Ishikawa (cell line): Measurements from ENCODE around the gene BCCIP.

ENCODE experiments used
- CEBPB ChIP-seq: IDR thresholded peaks from 2 replicates; pipeline ENCODE4 v1.6.1; 2012
- CREB1 ChIP-seq: IDR thresholded peaks from 2 replicates; pipeline ENCODE4 v1.6.1; 2012; ENCODE audit warnings: low read depth
- EGR1 ChIP-seq: IDR thresholded peaks from 2 replicates; pipeline ENCODE4 v1.6.1; 2012
- EP300 ChIP-seq: IDR thresholded peaks from 2 replicates; pipeline ENCODE4 v1.6.1; 2012; ENCODE audit warnings: borderline replicate concordance
- MAX ChIP-seq: IDR thresholded peaks from 2 replicates; pipeline ENCODE4 v1.6.1; 2012
- NFIC ChIP-seq: IDR thresholded peaks from 2 replicates; pipeline ENCODE4 v1.6.1; 2012
- RAD21 ChIP-seq: IDR thresholded peaks from 2 replicates; pipeline ENCODE4 v1.6.1; 2012; ENCODE audit warnings: low read depth
- REST ChIP-seq: IDR thresholded peaks from 2 replicates; pipeline ENCODE4 v1.6.1; 2012; ENCODE audit warnings: low read depth, mild to moderate bottlenecking
- TAF1 ChIP-seq: IDR thresholded peaks from 2 replicates; pipeline ENCODE4 v1.6.1; 2012; ENCODE audit warnings: low read depth, mild to moderate bottlenecking
- TCF12 ChIP-seq: IDR thresholded peaks from 2 replicates; pipeline ENCODE4 v1.6.1; 2012; ENCODE audit warnings: low read depth
- TEAD4 ChIP-seq: IDR thresholded peaks from 2 replicates; pipeline ENCODE4 v1.6.1; 2012
- USF1 ChIP-seq: IDR thresholded peaks from 2 replicates; pipeline ENCODE4 v1.6.1; 2012
- YY1 ChIP-seq: IDR thresholded peaks from 2 replicates; pipeline ENCODE4 v1.6.1; 2012; ENCODE audit warnings: low read depth
- ZBTB7A ChIP-seq: IDR thresholded peaks from 2 replicates; pipeline ENCODE4 v1.6.1; 2012; ENCODE audit warnings: low read depth

DNA sequence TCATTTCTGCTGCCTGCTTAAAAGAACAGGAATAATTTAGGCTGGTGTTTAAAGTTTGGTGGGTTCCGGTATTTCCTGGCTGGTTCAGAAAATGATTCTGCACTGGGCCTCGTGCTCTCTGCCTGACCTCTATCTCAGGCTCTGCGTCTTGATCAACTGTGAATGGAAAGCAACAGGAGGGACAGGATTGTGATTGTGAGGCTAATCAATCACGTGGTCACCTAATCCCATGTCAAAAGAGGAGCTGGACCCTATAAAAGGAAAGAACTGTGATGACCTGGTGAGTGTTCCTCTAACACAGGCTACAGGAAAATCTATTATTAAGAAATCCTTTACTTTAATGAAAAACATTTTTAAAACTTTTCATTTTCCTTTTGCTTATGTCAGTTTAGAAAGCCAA is 57.8 kb downstream of the BCCIP start, which contains the start of gene DHX32:
- TF ChIP-seq REST (no peak), YY1 (no peak), EP300 (no peak), CEBPB (no peak), TCF12 (no peak), TAF1 (no peak), NFIC (no peak), MAX (no peak), TEAD4 (no peak), RAD21 (no peak), ZBTB7A (no peak), CREB1 (no peak), USF1 (no peak), EGR1 (no peak)
